ENCODE data around the gene DHRS7B. TPM values are rescaled to one million over a fixed set of nuclear protein-coding genes. Genes with fewer than 3 reads are reported as not detected.

Gene DHRS7B
- polyA plus RNA-seq, 1 donor from 2014 or later, result 35.8 TPM

DNA sequence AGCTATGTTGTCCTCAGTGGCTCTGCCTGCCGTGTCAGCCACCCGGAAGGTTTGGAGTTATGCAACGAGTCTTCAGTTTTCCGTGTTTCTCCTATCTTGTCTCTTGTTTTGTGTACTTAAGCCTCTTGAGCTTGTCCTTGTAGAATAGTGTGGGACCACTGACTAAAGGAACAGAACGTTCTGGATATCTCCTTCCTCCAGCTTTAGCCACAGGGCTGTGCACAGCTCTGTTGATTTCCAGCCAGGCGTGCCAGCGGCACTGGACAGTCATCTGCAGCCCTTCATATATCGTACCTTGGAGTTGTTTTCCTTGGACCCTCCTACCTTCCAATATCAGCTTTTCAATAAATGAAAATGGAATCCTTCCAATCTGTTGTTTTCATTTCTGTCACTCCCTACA lies 47.4 kb downstream of the DHRS7B start:
- no peaks in the 10 kb centered on the region for H3F3A ChIP-seq (ENCODE audit: insufficient read depth, low read length, poor library complexity, severe bottlenecking)
- no peaks in the 10 kb centered on the region for H3K9me2 ChIP-seq (ENCODE audit: insufficient read depth, low read length)
- no peak overlapping the region for H3K4me3 ChIP-seq (ENCODE audit: low read length)
- no peaks in the 10 kb centered on the region for H4K20me1 ChIP-seq (ENCODE audit: insufficient read depth)
- H3K27ac ChIP-seq (ENCODE audit: low read length), result no peak overlapping the region
- no peak overlapping the region for H2AFZ ChIP-seq (ENCODE audit: low read depth, low read length)
- TF ChIP-seq, protein P1, sequence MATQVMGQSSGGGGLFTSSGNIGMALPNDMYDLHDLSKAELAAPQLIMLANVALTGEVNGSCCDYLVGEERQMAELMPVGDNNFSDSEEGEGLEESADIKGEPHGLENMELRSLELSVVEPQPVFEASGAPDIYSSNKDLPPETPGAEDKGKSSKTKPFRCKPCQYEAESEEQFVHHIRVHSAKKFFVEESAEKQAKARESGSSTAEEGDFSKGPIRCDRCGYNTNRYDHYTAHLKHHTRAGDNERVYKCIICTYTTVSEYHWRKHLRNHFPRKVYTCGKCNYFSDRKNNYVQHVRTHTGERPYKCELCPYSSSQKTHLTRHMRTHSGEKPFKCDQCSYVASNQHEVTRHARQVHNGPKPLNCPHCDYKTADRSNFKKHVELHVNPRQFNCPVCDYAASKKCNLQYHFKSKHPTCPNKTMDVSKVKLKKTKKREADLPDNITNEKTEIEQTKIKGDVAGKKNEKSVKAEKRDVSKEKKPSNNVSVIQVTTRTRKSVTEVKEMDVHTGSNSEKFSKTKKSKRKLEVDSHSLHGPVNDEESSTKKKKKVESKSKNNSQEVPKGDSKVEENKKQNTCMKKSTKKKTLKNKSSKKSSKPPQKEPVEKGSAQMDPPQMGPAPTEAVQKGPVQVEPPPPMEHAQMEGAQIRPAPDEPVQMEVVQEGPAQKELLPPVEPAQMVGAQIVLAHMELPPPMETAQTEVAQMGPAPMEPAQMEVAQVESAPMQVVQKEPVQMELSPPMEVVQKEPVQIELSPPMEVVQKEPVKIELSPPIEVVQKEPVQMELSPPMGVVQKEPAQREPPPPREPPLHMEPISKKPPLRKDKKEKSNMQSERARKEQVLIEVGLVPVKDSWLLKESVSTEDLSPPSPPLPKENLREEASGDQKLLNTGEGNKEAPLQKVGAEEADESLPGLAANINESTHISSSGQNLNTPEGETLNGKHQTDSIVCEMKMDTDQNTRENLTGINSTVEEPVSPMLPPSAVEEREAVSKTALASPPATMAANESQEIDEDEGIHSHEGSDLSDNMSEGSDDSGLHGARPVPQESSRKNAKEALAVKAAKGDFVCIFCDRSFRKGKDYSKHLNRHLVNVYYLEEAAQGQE (IDR thresholded peaks at IDR 0.05; ENCODE audit: borderline replicate concordance), result no peak
- TF ChIP-seq TAF1 (IDR thresholded peaks at IDR 0.05; ENCODE audit: low read depth), result no peak
- TF ChIP-seq, protein P2, sequence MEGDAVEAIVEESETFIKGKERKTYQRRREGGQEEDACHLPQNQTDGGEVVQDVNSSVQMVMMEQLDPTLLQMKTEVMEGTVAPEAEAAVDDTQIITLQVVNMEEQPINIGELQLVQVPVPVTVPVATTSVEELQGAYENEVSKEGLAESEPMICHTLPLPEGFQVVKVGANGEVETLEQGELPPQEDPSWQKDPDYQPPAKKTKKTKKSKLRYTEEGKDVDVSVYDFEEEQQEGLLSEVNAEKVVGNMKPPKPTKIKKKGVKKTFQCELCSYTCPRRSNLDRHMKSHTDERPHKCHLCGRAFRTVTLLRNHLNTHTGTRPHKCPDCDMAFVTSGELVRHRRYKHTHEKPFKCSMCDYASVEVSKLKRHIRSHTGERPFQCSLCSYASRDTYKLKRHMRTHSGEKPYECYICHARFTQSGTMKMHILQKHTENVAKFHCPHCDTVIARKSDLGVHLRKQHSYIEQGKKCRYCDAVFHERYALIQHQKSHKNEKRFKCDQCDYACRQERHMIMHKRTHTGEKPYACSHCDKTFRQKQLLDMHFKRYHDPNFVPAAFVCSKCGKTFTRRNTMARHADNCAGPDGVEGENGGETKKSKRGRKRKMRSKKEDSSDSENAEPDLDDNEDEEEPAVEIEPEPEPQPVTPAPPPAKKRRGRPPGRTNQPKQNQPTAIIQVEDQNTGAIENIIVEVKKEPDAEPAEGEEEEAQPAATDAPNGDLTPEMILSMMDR (IDR thresholded peaks at IDR 0.05; ENCODE audit: poor library complexity, severe bottlenecking), result no peak
- no peak for TF ChIP-seq MXI1 (conservative IDR thresholded peaks at IDR 0.05; ENCODE audit: poor library complexity, severe bottlenecking)
- TF ChIP-seq POLR2AphosphoS5 (IDR thresholded peaks at IDR 0.05), result no peak
- no peak for TF ChIP-seq EZH2 (IDR thresholded peaks at IDR 0.05; ENCODE audit: borderline replicate concordance, insufficient read depth, low read length, poor library complexity, severe bottlenecking)
- no peak for TF ChIP-seq RAD21 (conservative IDR thresholded peaks at IDR 0.05)
- no peak for TF ChIP-seq EP300 (conservative IDR thresholded peaks at IDR 0.05; ENCODE audit: poor library complexity, severe bottlenecking)
- TF ChIP-seq SMC3 (conservative IDR thresholded peaks at IDR 0.05; ENCODE audit: poor library complexity), result no peak
- no peaks in the 10 kb centered on the region for H3K9me3 ChIP-seq (ENCODE audit: low read length)
- no peak overlapping the region for H3K9ac ChIP-seq (ENCODE audit: low read length)
- H3K4me2 ChIP-seq (ENCODE audit: low read length), result no peak overlapping the region
- H3K36me3 ChIP-seq (ENCODE audit: insufficient read depth, low read length), result no peaks in the 10 kb centered on the region
- no peaks in the 10 kb centered on the region for H3K79me2 ChIP-seq (replicated peaks; ENCODE audit: insufficient read depth, low read length)
- no peaks in the 10 kb centered on the region for H3K27me3 ChIP-seq (ENCODE audit: insufficient read depth, low read depth, low read length)

DNA sequence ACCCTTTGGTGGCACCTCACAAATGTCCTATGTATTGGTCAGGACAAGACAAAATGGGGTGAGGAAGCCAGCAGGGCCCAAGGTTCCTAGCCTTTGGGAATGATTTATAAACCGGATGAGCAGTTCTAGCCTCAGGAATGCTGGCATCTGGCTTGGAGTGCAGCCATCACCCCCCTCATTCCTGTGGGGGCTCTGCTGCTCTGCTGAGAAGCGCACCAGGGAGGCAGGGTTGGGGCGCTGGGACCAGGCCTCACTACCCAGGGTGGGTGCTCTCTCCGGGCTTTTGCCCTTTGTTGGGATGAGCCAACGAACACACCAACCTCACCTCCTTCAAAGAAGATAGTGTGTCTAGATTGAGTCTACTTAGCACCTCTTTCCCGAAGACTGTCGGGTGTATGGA lies 47.9 kb downstream of the DHRS7B start:
- H3K27ac ChIP-seq (ENCODE audit: low read length), result no peak overlapping the region

More for the DNA sequence above, 47.9 kb downstream of the DHRS7B start:
- H3K4me3 ChIP-seq (ENCODE audit: low read length), result no peak overlapping the region
- TF ChIP-seq, protein P1 (IDR thresholded peaks at IDR 0.05; ENCODE audit: borderline replicate concordance), result no peak
- no peak for TF ChIP-seq MXI1 (conservative IDR thresholded peaks at IDR 0.05; ENCODE audit: poor library complexity, severe bottlenecking)
- TF ChIP-seq SMC3 (conservative IDR thresholded peaks at IDR 0.05; ENCODE audit: poor library complexity), result no peak
- no peak for TF ChIP-seq EP300 (conservative IDR thresholded peaks at IDR 0.05; ENCODE audit: poor library complexity, severe bottlenecking)
- H3K9me3 ChIP-seq (ENCODE audit: low read length), result no peaks in the 10 kb centered on the region
- H3K4me2 ChIP-seq (ENCODE audit: low read length), result no peak overlapping the region
- no peaks in the 10 kb centered on the region for H3K79me2 ChIP-seq (replicated peaks; ENCODE audit: insufficient read depth, low read length)
- H3K9me2 ChIP-seq (ENCODE audit: insufficient read depth, low read length), result no peaks in the 10 kb centered on the region
- H4K20me1 ChIP-seq (ENCODE audit: insufficient read depth), result no peaks in the 10 kb centered on the region
- no peaks in the 10 kb centered on the region for H3F3A ChIP-seq (ENCODE audit: insufficient read depth, low read length, poor library complexity, severe bottlenecking)
- H3K9ac ChIP-seq (ENCODE audit: low read length), result no peak overlapping the region
- H2AFZ ChIP-seq (ENCODE audit: low read depth, low read length), result no peak overlapping the region
- H3K36me3 ChIP-seq (ENCODE audit: insufficient read depth, low read length), result no peaks in the 10 kb centered on the region
- no peaks in the 10 kb centered on the region for H3K27me3 ChIP-seq (ENCODE audit: insufficient read depth, low read depth, low read length)
